GM20000 (cell line): ENCODE data around the gene GNAT1.

ENCODE experiments used
- DNase-seq: peaks from one replicate; pipeline ENCODE4 v3.0.0; 2012; ENCODE audit warnings: low spot score
- TF ChIP-seq, protein P1 (sequence below): IDR thresholded peaks from 2 replicates; pipeline ENCODE4 v1.5.1; 2012; ENCODE audit warnings: mild to moderate bottlenecking, control low read depth; ENCODE audit errors: extremely low read depth, missing control alignments

Gene GNAT1

DNA sequence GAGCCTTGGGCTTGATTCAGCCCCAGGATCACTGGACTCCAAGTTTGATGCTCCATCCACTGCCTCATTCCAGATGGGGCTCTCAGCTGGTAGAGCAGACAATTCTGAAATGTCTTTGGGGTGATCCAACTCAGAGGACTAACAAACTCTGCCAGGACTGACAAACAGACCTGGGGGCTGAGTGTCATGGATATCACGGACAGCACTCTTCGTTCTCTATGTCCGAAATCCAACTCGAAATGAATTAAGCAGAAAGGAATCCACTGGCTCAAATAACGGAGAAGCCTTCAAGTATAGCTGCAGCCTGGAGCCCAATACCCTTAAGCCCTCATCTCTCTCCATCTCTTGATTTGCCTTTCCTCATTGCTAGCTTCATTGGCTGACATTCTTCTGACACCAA lies 27.9 kb downstream of the GNAT1 start:
- TF ChIP-seq, protein P1, sequence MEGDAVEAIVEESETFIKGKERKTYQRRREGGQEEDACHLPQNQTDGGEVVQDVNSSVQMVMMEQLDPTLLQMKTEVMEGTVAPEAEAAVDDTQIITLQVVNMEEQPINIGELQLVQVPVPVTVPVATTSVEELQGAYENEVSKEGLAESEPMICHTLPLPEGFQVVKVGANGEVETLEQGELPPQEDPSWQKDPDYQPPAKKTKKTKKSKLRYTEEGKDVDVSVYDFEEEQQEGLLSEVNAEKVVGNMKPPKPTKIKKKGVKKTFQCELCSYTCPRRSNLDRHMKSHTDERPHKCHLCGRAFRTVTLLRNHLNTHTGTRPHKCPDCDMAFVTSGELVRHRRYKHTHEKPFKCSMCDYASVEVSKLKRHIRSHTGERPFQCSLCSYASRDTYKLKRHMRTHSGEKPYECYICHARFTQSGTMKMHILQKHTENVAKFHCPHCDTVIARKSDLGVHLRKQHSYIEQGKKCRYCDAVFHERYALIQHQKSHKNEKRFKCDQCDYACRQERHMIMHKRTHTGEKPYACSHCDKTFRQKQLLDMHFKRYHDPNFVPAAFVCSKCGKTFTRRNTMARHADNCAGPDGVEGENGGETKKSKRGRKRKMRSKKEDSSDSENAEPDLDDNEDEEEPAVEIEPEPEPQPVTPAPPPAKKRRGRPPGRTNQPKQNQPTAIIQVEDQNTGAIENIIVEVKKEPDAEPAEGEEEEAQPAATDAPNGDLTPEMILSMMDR = no peak
- no peak for DNase-seq

GRCh38 chr3:50220109-50220508 lies 28.7 kb downstream of the GNAT1 start:
- TF ChIP-seq, protein P1 = no peak

DNA sequence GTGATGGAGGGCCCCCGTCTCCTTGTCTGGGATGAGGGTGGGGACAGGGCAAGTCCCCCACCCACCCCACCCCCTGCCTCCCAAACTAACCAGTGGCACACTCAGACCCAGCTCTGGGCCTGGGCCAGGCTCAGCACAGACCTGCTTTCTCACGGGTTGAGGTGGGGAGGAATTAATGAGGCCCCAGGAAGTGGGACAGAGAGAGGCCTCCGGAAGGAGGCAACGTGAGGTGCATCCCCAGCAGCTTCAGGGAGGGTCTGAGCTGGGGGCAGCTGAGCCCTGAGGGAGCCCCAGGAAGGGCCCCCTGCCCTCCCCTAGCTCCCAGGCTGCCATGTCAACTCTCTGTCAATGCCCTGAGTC lies 29.6 kb downstream of the GNAT1 start:
- TF ChIP-seq, protein P1 = no peak
- no peak for DNase-seq

More at GRCh38 chr3:50220109-50220508, 28.7 kb downstream of the GNAT1 start:
- DNase-seq = no peak

DNA sequence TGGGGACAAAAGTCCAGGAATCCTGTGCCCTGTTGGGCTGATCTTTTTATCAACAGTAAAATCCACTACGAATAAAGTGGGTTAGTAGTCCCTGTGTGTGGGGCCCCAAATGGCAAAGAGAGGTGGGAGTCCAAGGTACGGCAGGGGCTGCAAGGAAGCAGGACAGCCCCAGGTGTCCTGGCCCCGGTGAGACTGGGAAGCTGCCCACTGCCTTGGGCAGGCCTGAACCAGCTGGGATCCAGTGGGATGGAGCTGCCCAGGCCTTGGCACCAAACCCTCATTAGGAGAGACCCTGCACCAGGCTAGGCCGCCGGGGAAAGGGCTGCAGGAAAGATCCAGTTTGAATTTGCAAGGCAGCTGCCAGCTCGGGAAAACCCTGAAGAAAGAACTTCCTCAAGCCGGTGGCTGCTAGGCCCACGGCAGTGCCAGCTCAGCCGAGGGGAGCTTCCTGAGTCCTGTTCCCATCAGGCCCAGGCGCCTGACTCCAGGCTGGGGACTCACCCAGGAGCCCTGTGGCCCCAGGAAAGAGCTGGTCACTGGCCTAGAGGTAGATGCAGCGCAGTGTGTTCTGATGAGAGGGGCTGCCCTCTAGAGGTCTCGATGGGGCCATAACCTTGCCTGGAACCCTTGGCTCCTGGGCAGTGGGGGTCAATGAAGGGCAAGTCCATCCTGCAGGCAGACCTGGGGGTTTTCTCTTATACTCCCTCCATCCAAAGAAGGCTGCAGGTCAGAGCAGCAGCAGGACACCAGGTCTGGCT lies 30.2 kb downstream of the GNAT1 start:
- TF ChIP-seq, protein P1 = no peak
- DNase-seq = no peak

- TF ChIP-seq, protein P1 = no peak
These were observed 30.7 kb downstream of the GNAT1 start for GRCh38 chr3:50222169-50222528.

DNA sequence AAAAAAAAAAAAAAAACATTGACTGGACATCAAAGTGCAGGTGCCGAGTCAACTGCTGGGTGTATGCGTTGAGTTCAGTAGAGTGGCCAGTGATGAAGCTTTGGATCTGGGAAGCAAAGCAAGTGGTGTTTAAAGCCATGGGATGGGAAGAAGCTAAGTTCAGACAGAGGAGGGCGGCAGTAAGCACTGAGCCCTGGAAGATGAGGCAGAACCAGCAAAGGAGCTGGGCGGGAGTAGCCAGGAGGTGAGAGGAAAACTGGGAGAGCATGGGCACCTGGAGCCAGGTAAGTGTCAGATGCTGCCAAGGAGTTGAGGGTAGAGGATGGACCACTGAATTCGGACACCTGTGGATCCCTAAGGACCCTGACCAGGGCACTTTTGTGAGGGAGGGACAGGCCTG lies 33.2 kb downstream of the GNAT1 start:
- no peak for DNase-seq
- TF ChIP-seq, protein P1 = no peak

More at GRCh38 chr3:50222169-50222528, 30.7 kb downstream of the GNAT1 start:
- DNase-seq = no peak

- TF ChIP-seq, protein P1 = no peak
- DNase-seq = peak; percentile 52
These were observed 35.5 kb downstream of the GNAT1 start for GRCh38 chr3:50226888-50227389.
